ENCODE measurements around the gene HKDC1.
"Not testable (repeated sequence)": the region's sequence is repeated elsewhere in the genome, so short reads cannot be mapped to it uniquely, and the experiment has no call there.

HKDC1 gene

GRCh38 chr10:69290993-69291392 lies 70.9 kb downstream of the HKDC1 start:
- TF ChIP-seq ZFX (IDR thresholded peaks at IDR 0.05; ENCODE audit: borderline replicate concordance) (no peak), CTCF (IDR thresholded peaks at IDR 0.05) (no peak)
- H3K27ac ChIP-seq, result no peak overlapping the region

- no peak overlapping the region for H3K27ac ChIP-seq
- TF ChIP-seq ZFX (IDR thresholded peaks at IDR 0.05; ENCODE audit: borderline replicate concordance), result no peak
- no peak for TF ChIP-seq CTCF (IDR thresholded peaks at IDR 0.05)
Observed at GRCh38 chr10:69292459-69292858, 72.3 kb downstream of the HKDC1 start.

- TF ChIP-seq ZFX (IDR thresholded peaks at IDR 0.05; ENCODE audit: borderline replicate concordance) (no peak), CTCF (IDR thresholded peaks at IDR 0.05) (no peak)
- no peak overlapping the region for H3K27ac ChIP-seq
Observed at GRCh38 chr10:69295027-69295636, 75.0 kb downstream of the HKDC1 start.

- no peak for TF ChIP-seq CTCF (IDR thresholded peaks at IDR 0.05)
- no peak for TF ChIP-seq ZFX (IDR thresholded peaks at IDR 0.05; ENCODE audit: borderline replicate concordance)
- no peak overlapping the region for H3K27ac ChIP-seq
Observed at GRCh38 chr10:69303632-69304051, 83.5 kb downstream of the HKDC1 start.

- H3K27ac ChIP-seq, result no peak overlapping the region
- no peak for TF ChIP-seq CTCF (IDR thresholded peaks at IDR 0.05)
- TF ChIP-seq ZFX (IDR thresholded peaks at IDR 0.05; ENCODE audit: borderline replicate concordance), result no peak
Observed at GRCh38 chr10:69306421-69306820, 86.3 kb downstream of the HKDC1 start.

- TF ChIP-seq CTCF (IDR thresholded peaks at IDR 0.05), result no peak
- no peak for TF ChIP-seq ZFX (IDR thresholded peaks at IDR 0.05; ENCODE audit: borderline replicate concordance)
- H3K27ac ChIP-seq, result no peak overlapping the region
Observed at GRCh38 chr10:69307434-69307833, 87.3 kb downstream of the HKDC1 start.

GRCh38 chr10:69308304-69308703 lies 88.2 kb downstream of the HKDC1 start:
- not testable (repeated sequence) for H3K27ac ChIP-seq

- no peak overlapping the region for H3K27ac ChIP-seq
- TF ChIP-seq ZFX (IDR thresholded peaks at IDR 0.05; ENCODE audit: borderline replicate concordance), result no peak
- TF ChIP-seq CTCF (IDR thresholded peaks at IDR 0.05), result no peak
Observed at GRCh38 chr10:69311309-69311708, 91.2 kb downstream of the HKDC1 start.
